Measurements from ENCODE around the gene TXNL4A.
"Not testable (repeated sequence)": the region's sequence is repeated elsewhere in the genome, so short reads cannot be mapped to it uniquely, and the experiment has no call there.

Gene TXNL4A

DNA sequence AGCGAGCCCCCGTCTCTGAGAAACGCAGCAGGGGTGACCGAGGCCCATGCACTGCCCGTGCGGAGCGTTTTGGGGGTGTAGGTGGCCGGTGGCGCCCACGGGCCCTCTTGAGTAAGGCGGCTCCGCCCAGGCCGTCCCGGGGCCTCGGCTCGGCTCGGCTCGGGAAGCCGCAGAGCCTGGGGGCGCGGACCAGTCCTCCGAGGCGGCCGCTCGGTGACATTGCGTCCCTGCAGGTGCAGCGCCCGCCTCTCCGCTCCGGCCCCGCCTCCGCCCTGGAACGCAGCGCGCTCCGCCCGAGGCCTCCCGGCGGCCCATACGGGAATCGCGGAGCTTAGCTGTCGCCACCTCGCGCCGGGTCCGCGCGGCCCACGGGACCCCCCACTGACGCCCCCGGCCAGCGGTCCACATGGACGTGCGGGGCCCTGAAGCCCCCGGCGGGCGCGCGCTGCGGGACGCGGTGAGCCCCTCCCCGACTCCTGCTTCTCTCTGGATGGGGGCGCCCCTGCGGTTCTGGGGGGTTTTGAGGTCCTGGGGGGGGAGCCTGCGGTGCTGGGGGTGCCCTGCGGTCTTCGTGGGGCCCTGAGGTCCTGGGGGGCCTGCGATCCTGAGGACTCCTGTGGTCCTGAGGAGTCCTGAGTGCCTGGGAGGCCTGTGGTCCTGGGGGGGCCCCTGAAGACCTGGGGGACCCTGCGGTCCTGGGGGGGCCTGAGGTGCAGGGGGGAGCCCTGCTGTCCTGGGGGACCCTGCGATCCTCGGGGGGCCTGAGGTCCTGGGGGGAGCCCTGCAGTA is 23.8 kb downstream of the TXNL4A start, which contains the start of gene HSBP1L1:
TSS of gene HSBP1L1 (plus strand) at position 314 of the 789 bp plus-strand sequence. CDS start at position 407, 93 bp downstream.
- TF ChIP-seq CTCF (IDR thresholded peaks at IDR 0.05; ENCODE audit: insufficient read depth, low read depth, low read length, missing control alignments), result peak; percentile 18
- peak; percentile 82 for DNase-seq (ENCODE audit: low read depth)
- H3K4me3 ChIP-seq (ENCODE audit: low read depth, low read length), result peak within 1 kb of the TSS; percentile 57

GRCh38 chr18:79963658-79964329 is 24.6 kb downstream of the TXNL4A start:
- TF ChIP-seq CTCF (IDR thresholded peaks at IDR 0.05; ENCODE audit: insufficient read depth, low read depth, low read length, missing control alignments), result no peak
- peak overlapping the region; percentile 57 for H3K4me3 ChIP-seq (ENCODE audit: low read depth, low read length)
- no peak for DNase-seq (ENCODE audit: low read depth)

DNA sequence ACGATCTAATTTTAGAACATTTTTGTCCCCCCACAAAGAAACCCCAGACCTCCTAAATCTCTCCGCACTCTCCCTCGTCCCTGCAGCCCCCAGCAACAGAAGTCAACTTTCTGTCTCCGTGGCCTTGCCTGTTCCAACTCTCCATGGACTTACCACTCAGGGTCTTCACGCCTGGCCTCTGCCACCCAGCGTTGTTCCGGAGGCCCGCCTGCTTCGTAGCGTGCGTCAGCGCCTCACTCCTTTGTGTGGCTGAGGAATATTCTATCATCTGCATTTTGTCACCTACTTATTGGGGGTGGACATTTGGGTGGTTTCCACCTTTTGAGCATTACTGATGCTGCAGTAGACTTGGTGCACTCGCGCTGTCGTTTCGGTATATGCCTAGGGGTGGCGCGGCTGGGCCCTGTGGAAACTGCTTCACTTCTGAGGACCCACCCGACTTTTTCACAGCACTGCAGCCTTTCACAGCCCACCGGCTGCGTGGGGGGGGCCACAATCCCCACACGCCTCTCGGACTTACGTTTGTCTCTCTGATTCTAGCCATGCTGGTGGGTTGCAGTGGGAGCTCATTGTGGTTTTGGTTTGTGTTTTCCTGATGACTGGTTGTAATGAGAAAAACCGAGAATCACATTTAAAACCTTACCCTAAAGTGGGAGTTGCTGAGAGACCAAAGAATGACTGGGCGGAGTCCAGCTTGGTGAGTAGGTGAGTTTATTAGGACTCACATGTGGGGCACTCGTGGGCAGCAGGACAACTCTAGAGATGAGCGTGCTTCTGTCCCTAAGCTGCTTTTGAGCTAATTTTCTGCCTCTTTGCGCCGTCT is 25.3 kb downstream of the TXNL4A start:
- H3K4me3 ChIP-seq (ENCODE audit: low read depth, low read length), result peak overlapping the region; percentile 57
- DNase-seq (ENCODE audit: low read depth), result peak; percentile 88
- peak; percentile 56 for TF ChIP-seq CTCF (IDR thresholded peaks at IDR 0.05; ENCODE audit: insufficient read depth, low read depth, low read length, missing control alignments)

DNA sequence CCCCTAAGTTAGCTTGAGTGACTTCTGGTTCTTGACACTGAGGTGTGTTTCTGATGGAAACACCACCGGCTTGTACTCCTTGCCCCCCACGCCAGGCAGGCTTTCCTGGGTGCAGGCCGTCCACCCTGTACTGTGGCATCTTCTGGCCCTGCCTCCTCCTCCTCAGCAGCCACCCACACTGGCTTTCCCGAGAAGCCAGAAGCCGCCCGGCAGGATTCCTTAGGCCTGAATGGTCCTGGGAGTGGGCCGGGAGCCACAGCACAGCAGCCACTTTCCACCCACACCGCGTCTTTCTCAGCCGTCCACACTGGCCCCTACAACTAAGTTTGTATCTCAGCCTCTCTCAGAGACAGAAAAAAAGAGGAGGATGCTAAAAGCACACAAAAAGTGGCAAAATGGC is 26.1 kb downstream of the TXNL4A start:
- DNase-seq (ENCODE audit: low read depth), result no peak
- no peak overlapping the region for H3K4me3 ChIP-seq (ENCODE audit: low read depth, low read length)
- no peak for TF ChIP-seq CTCF (IDR thresholded peaks at IDR 0.05; ENCODE audit: insufficient read depth, low read depth, low read length, missing control alignments)

DNA sequence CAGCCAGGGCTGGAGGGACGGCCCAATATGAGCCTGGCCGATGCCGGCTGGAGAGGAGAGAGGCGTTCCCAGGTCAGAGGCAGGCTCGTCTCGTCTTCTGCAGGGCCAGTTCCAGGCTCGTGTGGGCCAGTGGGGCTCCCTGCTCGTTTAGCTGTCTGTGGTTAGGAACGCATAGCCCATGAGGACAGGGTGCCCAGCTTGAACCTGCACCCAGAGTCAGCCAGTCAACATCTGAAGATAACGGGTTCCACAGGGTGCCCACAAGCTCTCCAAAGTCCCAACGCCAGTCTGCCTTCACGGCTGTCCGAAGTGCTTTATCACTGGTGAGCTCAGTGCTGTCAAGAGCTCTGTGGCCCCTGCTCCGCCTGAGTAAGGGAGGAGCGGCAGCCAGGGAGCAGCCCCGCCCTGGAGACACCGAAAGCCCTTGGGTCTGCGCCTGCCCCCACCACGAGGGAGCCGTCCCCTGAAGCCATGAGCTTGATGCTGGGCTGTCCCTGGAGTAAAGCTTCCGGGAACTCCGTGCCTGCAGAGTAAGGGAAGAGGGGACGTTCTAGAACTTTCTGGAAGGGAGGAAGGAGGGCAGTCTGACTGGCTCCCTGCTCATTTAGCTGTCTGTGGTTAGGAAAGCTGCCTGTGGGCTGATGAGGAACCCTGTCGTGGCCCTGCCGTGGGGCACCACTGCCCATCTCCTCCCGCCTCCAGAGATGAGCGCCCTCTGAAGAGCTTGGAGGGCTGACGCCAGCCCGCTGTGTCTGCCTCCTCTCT is 26.7 kb downstream of the TXNL4A start:
- no peak for DNase-seq (ENCODE audit: low read depth)
- no peak for TF ChIP-seq CTCF (IDR thresholded peaks at IDR 0.05; ENCODE audit: insufficient read depth, low read depth, low read length, missing control alignments)
- no peak overlapping the region for H3K4me3 ChIP-seq (ENCODE audit: low read depth, low read length)

GRCh38 chr18:79960921-79961526 is 27.3 kb downstream of the TXNL4A start:
- no peak for DNase-seq (ENCODE audit: low read depth)
- TF ChIP-seq CTCF (IDR thresholded peaks at IDR 0.05; ENCODE audit: insufficient read depth, low read depth, low read length, missing control alignments), result no peak
- H3K4me3 ChIP-seq (ENCODE audit: low read depth, low read length), result no peak overlapping the region

DNA sequence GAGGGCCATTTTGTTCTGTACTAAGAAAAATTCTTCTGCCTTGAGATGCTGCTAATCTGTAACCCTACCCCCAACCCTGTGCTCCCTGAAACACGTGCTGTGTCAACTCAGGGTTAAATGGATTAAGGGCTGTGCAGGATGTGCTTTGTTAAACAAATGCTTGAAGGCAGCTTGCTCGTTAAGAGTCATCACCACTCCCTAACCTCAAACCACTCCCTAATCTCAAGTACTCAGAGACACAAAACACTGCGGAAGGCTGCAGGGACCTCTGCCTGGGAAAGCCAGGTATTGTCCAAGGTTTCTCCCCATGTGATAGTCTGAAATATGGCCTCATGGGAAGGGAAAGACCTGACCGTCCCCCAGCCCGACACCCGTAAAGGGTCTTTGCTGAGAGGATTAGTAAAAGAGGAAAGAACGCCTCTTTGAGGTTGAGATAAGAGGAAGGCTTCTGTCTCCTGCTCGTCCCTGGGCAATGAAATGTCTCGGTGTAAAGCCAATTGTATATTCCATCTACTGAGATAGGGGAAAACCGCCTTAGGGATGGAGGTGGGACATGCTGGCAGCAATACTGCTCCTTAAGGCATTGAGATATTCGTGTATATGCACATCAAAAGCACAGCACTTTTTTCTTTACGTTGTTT is 28.1 kb downstream of the TXNL4A start:
- not testable (repeated sequence) for H3K4me3 ChIP-seq (ENCODE audit: low read depth, low read length); DNase-seq (ENCODE audit: low read depth)
